Hypothalamus (tissue), 51 donors: Measurements from ENCODE around the gene USP36.

Experiments used
- DNase-seq, 51 donors: peaks; one replicate each; lab custom pipeline; 2025; lab: John Stamatoyannopoulos, UW

The USP36 gene

DNA sequence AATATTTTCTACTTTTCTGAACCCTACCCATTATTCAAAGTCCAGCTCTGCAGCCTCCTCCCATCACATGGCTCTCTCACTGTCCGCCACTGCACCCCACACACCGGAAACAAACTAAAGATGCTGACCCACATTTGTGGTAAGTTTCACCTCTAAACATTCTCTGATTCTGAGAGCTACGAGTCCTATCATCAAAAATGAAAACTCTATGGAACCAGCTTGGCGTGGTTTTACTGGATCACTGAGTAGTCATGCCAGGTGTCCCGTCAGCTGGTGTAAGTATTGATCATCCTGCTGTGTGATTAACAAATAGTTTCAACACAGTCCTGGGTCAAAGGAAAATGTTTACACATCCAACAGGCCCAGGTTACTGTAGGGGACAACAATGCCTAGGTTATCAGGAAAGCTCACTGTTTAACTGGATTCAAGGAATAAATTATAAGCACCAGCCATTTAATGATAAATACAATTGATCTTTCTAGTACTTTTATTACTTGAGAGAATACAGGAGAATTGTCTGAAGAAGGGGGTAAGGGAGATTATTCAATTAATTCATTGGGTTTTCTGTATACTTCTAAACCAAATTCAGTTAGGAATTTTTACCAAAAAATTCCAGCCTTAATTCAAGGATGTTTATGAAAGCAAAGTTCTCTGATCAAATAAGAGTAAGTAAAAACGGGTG, 92.4 kb downstream of the USP36 start:
- DNase-seq = no peak

DNA sequence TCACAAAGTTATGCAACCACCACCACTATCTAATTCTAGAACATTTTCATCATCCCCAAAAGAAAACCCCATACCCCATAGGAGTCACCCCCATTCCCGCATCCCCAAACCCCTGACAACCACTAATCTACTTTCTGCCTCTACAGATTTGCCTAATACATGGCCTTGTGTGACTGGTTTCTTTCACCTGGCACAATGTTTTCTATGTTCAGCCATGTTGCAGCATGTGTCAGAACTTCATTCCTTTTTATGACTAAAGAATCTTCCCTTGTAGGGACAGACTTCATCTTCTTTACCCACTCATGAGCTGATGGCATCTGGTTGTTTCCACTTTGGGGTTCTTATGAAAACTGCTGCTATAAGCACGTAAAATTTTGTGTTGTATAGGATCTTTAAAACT, 93.1 kb downstream of the USP36 start:
- DNase-seq = no peak

DNA sequence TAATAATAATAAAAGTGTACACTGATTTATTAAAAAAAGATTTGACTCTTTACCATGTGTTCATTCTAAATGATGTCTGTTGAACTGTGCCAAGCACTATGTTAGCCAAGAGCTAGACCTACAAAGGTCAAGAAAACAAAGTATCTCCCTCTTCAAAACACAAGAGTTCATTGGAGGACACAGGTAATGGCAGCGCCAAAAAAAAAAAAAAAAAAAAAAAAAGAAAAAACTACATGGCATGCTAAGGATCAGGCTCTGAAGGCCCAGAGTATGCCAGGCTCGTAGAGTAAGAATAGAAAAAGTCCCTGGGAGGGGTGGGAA, 93.7 kb downstream of the USP36 start:
- DNase-seq = no peak

DNA sequence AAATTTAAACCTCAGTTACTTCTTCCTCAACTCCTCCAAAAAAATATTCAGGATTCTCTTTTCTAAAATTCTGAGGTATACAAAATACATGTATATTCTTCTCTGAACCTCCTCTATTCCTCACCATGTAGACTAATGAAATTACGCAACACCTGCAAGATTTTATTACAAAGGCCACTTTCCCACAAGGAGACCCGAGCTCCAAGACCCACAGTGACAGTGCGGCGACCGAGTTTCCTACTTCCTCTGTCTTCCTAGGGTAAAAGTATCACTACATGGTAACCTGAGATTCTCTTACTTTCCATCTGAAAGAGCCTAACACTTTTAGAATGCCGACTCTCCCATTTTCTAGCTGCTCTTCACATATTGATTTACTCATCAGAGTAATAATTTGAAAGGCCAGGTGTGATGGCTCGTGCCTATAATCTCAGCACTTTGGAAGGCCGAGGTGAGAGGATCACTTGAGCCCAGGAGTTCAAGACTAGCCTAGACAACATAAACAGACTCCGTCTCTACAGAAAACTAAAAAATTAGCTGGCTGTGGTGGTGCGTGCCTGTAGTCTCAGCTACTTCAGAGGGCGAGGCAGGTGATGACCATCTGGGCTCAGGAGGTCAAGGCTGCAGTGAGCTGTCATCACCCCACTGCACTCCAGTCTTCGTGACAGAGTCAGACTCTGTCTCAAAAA, 94.2 kb downstream of the USP36 start:
- DNase-seq = no peak
